DOHH2 (cell line): ENCODE results near the gene KLK4.

ENCODE experiments used
- EZH2phosphoT487 ChIP-seq: fragments of 200-600 bp; sonication (generic); IDR thresholded peaks from 2 replicates; pipeline ENCODE4 v1.6.1; 2017; ENCODE audit warnings: borderline replicate concordance, mild to moderate bottlenecking, antibody characterized with exemption, low read length, moderate library complexity, mixed read lengths
- TF ChIP-seq, protein P1 (sequence below): fragments of 200-600 bp; sonication (generic); IDR thresholded peaks from one replicate; pipeline ENCODE4 v1.5.1; 2014; ENCODE audit warnings: antibody characterized with exemption, mild to moderate bottlenecking, low read depth, low read length; ENCODE audit not compliant: poor library complexity, severe bottlenecking

- TF ChIP-seq, protein P1, sequence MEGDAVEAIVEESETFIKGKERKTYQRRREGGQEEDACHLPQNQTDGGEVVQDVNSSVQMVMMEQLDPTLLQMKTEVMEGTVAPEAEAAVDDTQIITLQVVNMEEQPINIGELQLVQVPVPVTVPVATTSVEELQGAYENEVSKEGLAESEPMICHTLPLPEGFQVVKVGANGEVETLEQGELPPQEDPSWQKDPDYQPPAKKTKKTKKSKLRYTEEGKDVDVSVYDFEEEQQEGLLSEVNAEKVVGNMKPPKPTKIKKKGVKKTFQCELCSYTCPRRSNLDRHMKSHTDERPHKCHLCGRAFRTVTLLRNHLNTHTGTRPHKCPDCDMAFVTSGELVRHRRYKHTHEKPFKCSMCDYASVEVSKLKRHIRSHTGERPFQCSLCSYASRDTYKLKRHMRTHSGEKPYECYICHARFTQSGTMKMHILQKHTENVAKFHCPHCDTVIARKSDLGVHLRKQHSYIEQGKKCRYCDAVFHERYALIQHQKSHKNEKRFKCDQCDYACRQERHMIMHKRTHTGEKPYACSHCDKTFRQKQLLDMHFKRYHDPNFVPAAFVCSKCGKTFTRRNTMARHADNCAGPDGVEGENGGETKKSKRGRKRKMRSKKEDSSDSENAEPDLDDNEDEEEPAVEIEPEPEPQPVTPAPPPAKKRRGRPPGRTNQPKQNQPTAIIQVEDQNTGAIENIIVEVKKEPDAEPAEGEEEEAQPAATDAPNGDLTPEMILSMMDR = peak; percentile 64
- TF ChIP-seq EZH2phosphoT487 = no peak
Observed at GRCh38 chr19:50906217-50906616, 5.0 kb downstream of the KLK4 start.
